A549 treated with CpdA at 1 μM for 4 hours (cell line): Measurements from ENCODE around the gene SEPSECS. TPM values are rescaled to one million over a fixed set of nuclear protein-coding genes. Genes with fewer than 3 reads are reported as not detected.

Source experiments
- total RNA-seq: library from RNA; stranded (reverse); fragments of 200-300 nt; extraction: Qiagen RNA extraction; gene quantifications from 5 replicates; pipeline ENCODE4 v1.2.3, GENCODE V29; 2022; ENCODE audit warnings: low read depth

The SEPSECS gene
- 2.2 to 3.0 TPM (median 2.2 TPM) in 5 replicates for total RNA-seq

GRCh38 chr4:25159837-25160713 lies at the start of gene SEPSECS:
Gene SEPSECS, minus strand, starts transcription at chr4:25160449. Its CDS starts 80 bp downstream, at chr4:25160369.

Other genes with a start within 250 kb of the SEPSECS start
- gene CCDC149, start 247.4 kb downstream of the SEPSECS start, total RNA-seq, result 1.8 to 2.6 TPM (median 2.2 TPM) in 5 replicates
- 0.09 to 0.32 TPM (median 0.20 TPM) in 5 replicates for gene LGI2, start 129.5 kb downstream of the SEPSECS start, total RNA-seq
- 5.6 to 9.1 TPM (median 6.7 TPM) in 5 replicates for gene PI4K2B, start 73.6 kb upstream of the SEPSECS start, total RNA-seq
- gene ZCCHC4, start 152.3 kb upstream of the SEPSECS start, total RNA-seq, result 4.6 to 5.9 TPM (median 5.0 TPM) in 5 replicates
- gene ANAPC4, start 216.8 kb upstream of the SEPSECS start, total RNA-seq, result 11.7 to 14.1 TPM (median 12.4 TPM) in 5 replicates